B cell (primary cell): Measurements from ENCODE around the gene PALM2AKAP2.

Experiments
- EZH2 ChIP-seq: IDR thresholded peaks from 2 replicates; pipeline ENCODE4 v1.6.1; 2012; ENCODE audit warnings: borderline replicate concordance, low read depth, mild to moderate bottlenecking, moderate library complexity, low read length; ENCODE audit not compliant: insufficient read depth, poor library complexity, severe bottlenecking
- TF ChIP-seq, protein P1 (sequence below): fragments of 200-600 bp; IDR thresholded peaks from one replicate; pipeline ENCODE4 v1.8.0; 2022; ENCODE audit warnings: antibody characterized with exemption, mild to moderate bottlenecking

DNA sequence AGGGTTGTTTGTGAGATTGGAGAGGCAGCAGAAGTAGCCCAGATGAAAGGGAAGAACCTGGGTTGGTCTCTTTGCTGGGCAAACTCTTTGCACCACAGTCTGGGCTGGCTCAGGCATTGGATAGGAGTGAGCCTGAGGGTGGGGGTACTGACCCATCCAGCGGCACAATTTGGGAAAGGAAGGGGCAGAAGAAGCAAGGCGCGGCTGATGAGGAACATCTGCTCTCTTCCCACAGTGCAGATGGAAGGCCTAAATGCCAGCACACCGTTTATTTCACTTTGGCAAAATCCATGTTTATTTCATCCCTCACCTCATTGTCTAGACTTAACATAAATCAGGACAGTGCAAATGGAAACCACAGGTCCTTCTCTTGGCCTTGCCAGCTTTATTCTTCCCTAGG, 32.3 kb downstream of the PALM2AKAP2 start:
- TF ChIP-seq, protein P1, sequence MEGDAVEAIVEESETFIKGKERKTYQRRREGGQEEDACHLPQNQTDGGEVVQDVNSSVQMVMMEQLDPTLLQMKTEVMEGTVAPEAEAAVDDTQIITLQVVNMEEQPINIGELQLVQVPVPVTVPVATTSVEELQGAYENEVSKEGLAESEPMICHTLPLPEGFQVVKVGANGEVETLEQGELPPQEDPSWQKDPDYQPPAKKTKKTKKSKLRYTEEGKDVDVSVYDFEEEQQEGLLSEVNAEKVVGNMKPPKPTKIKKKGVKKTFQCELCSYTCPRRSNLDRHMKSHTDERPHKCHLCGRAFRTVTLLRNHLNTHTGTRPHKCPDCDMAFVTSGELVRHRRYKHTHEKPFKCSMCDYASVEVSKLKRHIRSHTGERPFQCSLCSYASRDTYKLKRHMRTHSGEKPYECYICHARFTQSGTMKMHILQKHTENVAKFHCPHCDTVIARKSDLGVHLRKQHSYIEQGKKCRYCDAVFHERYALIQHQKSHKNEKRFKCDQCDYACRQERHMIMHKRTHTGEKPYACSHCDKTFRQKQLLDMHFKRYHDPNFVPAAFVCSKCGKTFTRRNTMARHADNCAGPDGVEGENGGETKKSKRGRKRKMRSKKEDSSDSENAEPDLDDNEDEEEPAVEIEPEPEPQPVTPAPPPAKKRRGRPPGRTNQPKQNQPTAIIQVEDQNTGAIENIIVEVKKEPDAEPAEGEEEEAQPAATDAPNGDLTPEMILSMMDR = no peak
- no peak for TF ChIP-seq EZH2
